Fibroblast of lung (primary cell): Measurements from ENCODE around the gene TSHZ1. TPM values are rescaled to one million over a fixed set of nuclear protein-coding genes. Genes with fewer than 3 reads are reported as not detected.

Source experiments
- DNase-seq, 2 donors: peaks; one replicate each; pipeline versions ENCODE4 v3.0.0 to v3.0.0-alpha.2; 2010; ENCODE audit warnings: low read depth in 2 of 2
- H2AFZ ChIP-seq: 2 replicates; pipeline ENCODE4 v1.5.1; 2012; ENCODE audit warnings: low read length, control low read depth, inconsistent platforms
- H3K27ac ChIP-seq: 2 replicates; pipeline ENCODE4 v1.5.1; 2011; ENCODE audit warnings: low read length, control low read depth; ENCODE audit not compliant: insufficient read depth
- H3K27me3 ChIP-seq: 2 replicates; pipeline ENCODE4 v1.5.1; 2011; ENCODE audit warnings: mild to moderate bottlenecking, low read length; ENCODE audit not compliant: control insufficient read depth, insufficient read depth
- H3K36me3 ChIP-seq: 2 replicates; pipeline ENCODE4 v1.5.1; 2011; ENCODE audit warnings: low read length; ENCODE audit not compliant: control insufficient read depth, insufficient read depth
- H3K4me1 ChIP-seq: 2 replicates; pipeline ENCODE4 v1.5.1; 2011; ENCODE audit warnings: low read length; ENCODE audit not compliant: control insufficient read depth, insufficient read depth; ENCODE audit errors: extremely low read depth
- H3K4me2 ChIP-seq: 2 replicates; pipeline ENCODE4 v1.5.1; 2011; ENCODE audit warnings: low read length, control low read depth; ENCODE audit not compliant: insufficient read depth; ENCODE audit errors: extremely low read depth
- H3K4me3 ChIP-seq, 4 experiments: fragments of 200-600 bp in 1 of 4; sonication (generic) in 1 of 4; replicated peaks in 1 of 4; 2 replicates each; pipeline ENCODE4 v1.5.1; 2011 to 2016; ENCODE audit warnings: low read length in 4 of 4, low read depth in 3 of 4, mild to moderate bottlenecking in 3 of 4, control low read depth in 2 of 4, inconsistent platforms in 1 of 4, mixed read lengths in 1 of 4; ENCODE audit not compliant: insufficient read depth in 1 of 4; ENCODE audit errors: control extremely low read depth in 1 of 4
- H3K79me2 ChIP-seq: 2 replicates; pipeline ENCODE4 v1.5.1; 2012; ENCODE audit warnings: mild to moderate bottlenecking, low read length, inconsistent platforms; ENCODE audit not compliant: control insufficient read depth, insufficient read depth
- H3K9ac ChIP-seq: 2 replicates; pipeline ENCODE4 v1.5.1; 2011; ENCODE audit warnings: mild to moderate bottlenecking, low read length, control low read depth; ENCODE audit not compliant: insufficient read depth
- H3K9me3 ChIP-seq: 2 replicates; pipeline ENCODE4 v1.5.1; 2012; ENCODE audit warnings: low read depth, low read length; ENCODE audit not compliant: control insufficient read depth, insufficient read depth
- H4K20me1 ChIP-seq: 2 replicates; pipeline ENCODE4 v1.5.1; 2011; ENCODE audit warnings: low read length; ENCODE audit not compliant: control insufficient read depth, insufficient read depth; ENCODE audit errors: extremely low read depth
- EZH2 ChIP-seq: IDR thresholded peaks from 2 replicates; pipeline ENCODE4 v1.5.1; 2012; ENCODE audit warnings: low read length, control low read depth, mild to moderate bottlenecking; ENCODE audit errors: missing control alignments
- polyA plus RNA-seq, 2 donors: library from polyadenylated mRNA; depleted of rRNA in 1 of 2; stranded (reverse) in 1 of 2; unstranded in 1 of 2; fragments of >200 nt; gene quantifications; 2 replicates each; pipeline ENCODE4 v1.2.1, GENCODE V29; 2011 to 2012; ENCODE audit warnings: missing spikeins in 1 of 2
- total RNA-seq: library from RNA; depleted of rRNA; stranded (reverse); fragments of >200 nt; gene quantifications from 2 replicates; pipeline ENCODE4 v1.2.1, GENCODE V29; 2014
- TF ChIP-seq, protein P1 (sequence below), 2 donors: IDR thresholded peaks in 1 of 2; conservative IDR thresholded peaks in 1 of 2; 1 replicate in 1 of 2; 2 replicates in 1 of 2; pipeline ENCODE4 v1.5.1; 2011 to 2012; ENCODE audit warnings: low read length in 2 of 2, control low read depth in 1 of 2, inconsistent platforms in 1 of 2, low read depth in 1 of 2, mild to moderate bottlenecking in 1 of 2

The TSHZ1 gene
- total and polyA plus RNA-seq, 2 donors (not counting 1 experiment from before 2014, with no cell fraction given), result 4.3 TPM

DNA sequence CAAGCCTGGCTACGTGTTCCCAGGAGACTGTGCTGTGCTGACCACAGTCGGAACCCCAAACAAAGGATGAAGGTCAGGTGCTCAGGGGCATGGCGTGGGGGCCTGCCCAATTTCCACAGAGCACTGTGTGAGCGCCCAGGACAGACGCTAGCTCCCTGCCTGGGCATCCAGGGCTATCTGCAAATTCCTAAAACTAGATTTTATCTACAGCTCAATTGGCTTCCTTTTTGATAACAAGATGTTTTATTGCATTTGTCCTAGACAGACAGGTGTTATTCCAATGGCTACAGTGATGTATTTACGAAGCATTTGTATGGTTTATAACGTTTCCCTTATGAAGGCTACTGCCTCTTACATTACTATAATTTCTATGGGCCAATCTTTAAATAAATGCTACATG is 17.7 kb upstream of the TSHZ1 start:
- Histone ChIP-seq H4K20me1 (no peaks in the 10 kb centered on the region), H3K4me3 (no peak overlapping the region), H3K9me3 (no peaks in the 10 kb centered on the region), H3K36me3 (no peaks in the 10 kb centered on the region), H3K4me1 (no peaks in the 10 kb centered on the region), H3K27me3 (no peaks in the 10 kb centered on the region), H2AFZ (no peak overlapping the region), H3K9ac (no peak overlapping the region), H3K4me2 (no peak overlapping the region), H3K79me2 (no peaks in the 10 kb centered on the region), H3K27ac (no peak overlapping the region)
- DNase-seq, result no peak
- no peak for TF ChIP-seq EZH2
- TF ChIP-seq, protein P1, sequence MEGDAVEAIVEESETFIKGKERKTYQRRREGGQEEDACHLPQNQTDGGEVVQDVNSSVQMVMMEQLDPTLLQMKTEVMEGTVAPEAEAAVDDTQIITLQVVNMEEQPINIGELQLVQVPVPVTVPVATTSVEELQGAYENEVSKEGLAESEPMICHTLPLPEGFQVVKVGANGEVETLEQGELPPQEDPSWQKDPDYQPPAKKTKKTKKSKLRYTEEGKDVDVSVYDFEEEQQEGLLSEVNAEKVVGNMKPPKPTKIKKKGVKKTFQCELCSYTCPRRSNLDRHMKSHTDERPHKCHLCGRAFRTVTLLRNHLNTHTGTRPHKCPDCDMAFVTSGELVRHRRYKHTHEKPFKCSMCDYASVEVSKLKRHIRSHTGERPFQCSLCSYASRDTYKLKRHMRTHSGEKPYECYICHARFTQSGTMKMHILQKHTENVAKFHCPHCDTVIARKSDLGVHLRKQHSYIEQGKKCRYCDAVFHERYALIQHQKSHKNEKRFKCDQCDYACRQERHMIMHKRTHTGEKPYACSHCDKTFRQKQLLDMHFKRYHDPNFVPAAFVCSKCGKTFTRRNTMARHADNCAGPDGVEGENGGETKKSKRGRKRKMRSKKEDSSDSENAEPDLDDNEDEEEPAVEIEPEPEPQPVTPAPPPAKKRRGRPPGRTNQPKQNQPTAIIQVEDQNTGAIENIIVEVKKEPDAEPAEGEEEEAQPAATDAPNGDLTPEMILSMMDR (conservative IDR thresholded peaks at IDR 0.05 in 1 of 2, IDR thresholded peaks at IDR 0.05 in 1 of 2; ENCODE audit: low read depth in 1 of 2, low read length in 2 of 2), result no peak

DNA sequence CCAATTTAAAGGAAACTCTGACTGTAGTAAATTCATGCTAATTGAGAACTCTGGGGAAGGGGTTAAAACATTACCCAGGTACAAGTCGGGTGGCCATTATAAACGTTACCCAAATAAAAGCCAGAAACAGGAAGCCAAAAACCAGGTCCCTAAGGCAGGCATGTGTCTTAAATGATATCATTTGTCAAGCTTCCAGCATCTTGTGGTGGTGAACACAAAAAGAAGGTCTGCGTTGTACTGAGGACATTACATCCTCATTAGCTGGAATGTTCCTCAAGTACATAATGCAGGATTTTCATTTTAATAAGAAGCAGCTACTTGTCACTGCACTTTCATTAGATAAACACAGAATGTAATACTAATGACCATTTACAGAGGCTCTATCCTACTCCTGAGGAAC is 12.6 kb upstream of the TSHZ1 start:
- no peak overlapping the region for H3K4me3 ChIP-seq
- no peaks in the 10 kb centered on the region for H4K20me1 ChIP-seq
- H3K27ac ChIP-seq, result no peak overlapping the region
- no peaks in the 10 kb centered on the region for H3K4me1 ChIP-seq
- DNase-seq, result peak in 1 of 2 donors; percentile 56
- H3K9ac ChIP-seq, result no peak overlapping the region
- no peak overlapping the region for H2AFZ ChIP-seq
- peaks cover 28% of the 10 kb centered on the region for H3K79me2 ChIP-seq
- H3K4me2 ChIP-seq, result no peak overlapping the region
- TF ChIP-seq, protein P1 (conservative IDR thresholded peaks at IDR 0.05 in 1 of 2, IDR thresholded peaks at IDR 0.05 in 1 of 2; ENCODE audit: low read depth in 1 of 2, low read length in 2 of 2), result no peak
- no peak for TF ChIP-seq EZH2
- H3K9me3 ChIP-seq, result no peaks in the 10 kb centered on the region
- peaks cover 7% of the 10 kb centered on the region for H3K36me3 ChIP-seq
- H3K27me3 ChIP-seq, result no peaks in the 10 kb centered on the region

DNA sequence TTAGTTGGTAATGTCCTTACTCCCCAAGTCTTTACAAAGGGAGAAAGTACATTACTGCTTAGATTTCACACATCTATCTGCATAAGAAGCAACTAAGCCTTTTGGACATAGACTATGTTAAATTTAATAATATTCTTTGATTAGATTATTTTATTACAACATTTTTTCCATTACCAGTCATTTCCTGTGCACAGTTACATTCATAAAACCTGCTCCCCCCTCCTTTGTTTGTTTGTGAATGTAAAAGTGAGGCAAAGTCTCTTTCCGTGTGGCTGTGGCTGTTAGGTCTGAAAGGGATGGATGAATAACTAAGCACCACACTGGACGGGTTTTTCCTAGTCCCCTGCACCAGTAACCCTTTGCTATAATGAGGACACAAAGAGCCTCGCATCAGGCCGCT is 11.3 kb upstream of the TSHZ1 start:
- no peak for TF ChIP-seq EZH2
- TF ChIP-seq, protein P1 (conservative IDR thresholded peaks at IDR 0.05 in 1 of 2, IDR thresholded peaks at IDR 0.05 in 1 of 2; ENCODE audit: low read depth in 1 of 2, low read length in 2 of 2), result no peak
- Histone ChIP-seq H3K27ac (no peak overlapping the region), H3K4me1 (peaks cover 5% of the 10 kb centered on the region), H3K79me2 (peaks cover 41% of the 10 kb centered on the region), H3K4me2 (peak overlapping the region; percentile 40), H3K9ac (no peak overlapping the region), H4K20me1 (no peaks in the 10 kb centered on the region), H3K27me3 (no peaks in the 10 kb centered on the region), H3K36me3 (peaks cover 7% of the 10 kb centered on the region), H2AFZ (no peak overlapping the region), H3K4me3 (no peak overlapping the region), H3K9me3 (no peaks in the 10 kb centered on the region)
- DNase-seq, result no peak
